ENCODE data around the gene KRT39.
"Not testable (repeated sequence)": the region's sequence is repeated elsewhere in the genome, so short reads cannot be mapped to it uniquely, and the experiment has no call there.

The KRT39 gene

DNA sequence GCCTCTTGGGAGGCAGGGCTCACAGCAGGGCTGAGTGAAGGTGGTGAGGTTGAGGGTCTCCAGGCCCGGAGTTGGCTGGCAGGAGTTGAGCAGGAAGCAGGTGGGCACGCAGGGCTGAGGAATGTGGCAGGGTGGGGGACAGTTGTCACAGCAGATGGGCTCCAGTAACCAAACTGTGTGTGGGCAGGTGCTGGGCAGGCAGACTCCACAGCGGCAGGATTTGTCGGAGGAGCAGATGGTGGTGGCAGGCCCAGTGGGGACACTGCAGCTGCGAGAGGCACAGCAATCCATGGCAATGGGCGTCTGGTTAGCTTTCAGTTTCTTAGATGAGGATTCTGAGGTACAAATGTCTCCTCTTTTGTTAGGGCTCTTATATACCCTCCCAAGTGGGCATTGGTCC is 32.8 kb upstream of the KRT39 start, which contains the start of gene KRTAP3-2:
Gene KRTAP3-2, minus strand, starts transcription at position 344 of the 400 bp plus-strand sequence. Its CDS starts 53 bp downstream, at position 291.
- H3K9me3 Mint-ChIP-seq; H3K4me1 Mint-ChIP-seq; H3K36me3 Mint-ChIP-seq (ENCODE audit: insufficient read depth); H3K4me3 Mint-ChIP-seq; ATAC-seq (replicated peaks; ENCODE audit: extremely low read depth, poor library complexity, severe bottlenecking); H3K27ac Mint-ChIP-seq (ENCODE audit: low read depth); DNase-seq (ENCODE audit: low spot score in 2 of 2): not testable (repeated sequence)
- peaks cover 96% of the 10 kb centered on the region for H3K27me3 Mint-ChIP-seq

DNA sequence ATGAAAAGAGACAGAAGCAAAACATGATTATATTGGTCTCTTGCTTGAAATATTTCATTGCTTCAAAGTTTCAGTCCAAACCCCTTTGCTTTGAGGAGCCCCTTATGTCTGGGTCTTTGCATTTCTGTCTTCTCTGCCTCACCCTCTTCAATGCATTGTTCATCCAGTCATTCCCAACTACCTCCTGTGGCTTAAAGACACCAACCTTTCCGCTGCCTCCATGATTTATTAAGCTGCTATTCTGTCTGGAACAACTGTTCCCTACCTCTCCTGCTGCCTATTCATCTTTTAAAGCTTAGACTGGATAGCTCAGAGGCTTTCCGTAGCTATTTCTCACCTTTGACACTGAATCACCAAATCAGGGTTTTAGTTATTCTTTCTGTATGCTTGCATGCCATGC is 30.6 kb upstream of the KRT39 start:
- no peak for ATAC-seq (replicated peaks; ENCODE audit: extremely low read depth, poor library complexity, severe bottlenecking)
- no peak overlapping the region for H3K4me3 Mint-ChIP-seq
- H3K27ac Mint-ChIP-seq (ENCODE audit: low read depth): no peak overlapping the region
- no peaks in the 10 kb centered on the region for H3K9me3 Mint-ChIP-seq
- no peaks in the 10 kb centered on the region for H3K36me3 Mint-ChIP-seq (ENCODE audit: insufficient read depth)
- no peak for DNase-seq (ENCODE audit: low spot score in 2 of 2)
- peaks cover 93% of the 10 kb centered on the region for H3K27me3 Mint-ChIP-seq
- H3K4me1 Mint-ChIP-seq: no peaks in the 10 kb centered on the region

DNA sequence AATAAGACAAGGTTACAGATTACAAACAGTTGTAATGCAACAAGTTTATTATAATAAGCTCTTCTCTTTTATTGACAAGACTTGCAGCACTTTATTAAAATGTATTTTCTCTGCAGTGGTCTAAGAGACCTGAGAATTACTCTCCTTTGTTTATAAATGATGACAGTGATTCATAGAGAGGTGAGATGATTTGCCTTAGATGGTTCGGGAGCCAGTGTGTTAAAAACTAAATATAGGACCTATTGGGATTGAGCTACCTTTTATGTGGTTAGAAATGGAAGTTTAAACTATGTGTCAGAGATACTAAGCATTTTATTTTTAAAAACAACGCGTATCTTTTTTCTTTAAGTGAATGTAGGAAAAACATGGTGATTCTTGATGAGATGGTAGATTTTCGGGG is 30.1 kb upstream of the KRT39 start:
- H3K4me1 Mint-ChIP-seq: no peaks in the 10 kb centered on the region
- no peak overlapping the region for H3K27ac Mint-ChIP-seq (ENCODE audit: low read depth)
- no peaks in the 10 kb centered on the region for H3K36me3 Mint-ChIP-seq (ENCODE audit: insufficient read depth)
- H3K4me3 Mint-ChIP-seq: no peak overlapping the region
- H3K9me3 Mint-ChIP-seq: no peaks in the 10 kb centered on the region
- peaks cover 93% of the 10 kb centered on the region for H3K27me3 Mint-ChIP-seq
- DNase-seq (ENCODE audit: low spot score in 2 of 2) (no peak), ATAC-seq (replicated peaks; ENCODE audit: extremely low read depth, poor library complexity, severe bottlenecking) (no peak)

DNA sequence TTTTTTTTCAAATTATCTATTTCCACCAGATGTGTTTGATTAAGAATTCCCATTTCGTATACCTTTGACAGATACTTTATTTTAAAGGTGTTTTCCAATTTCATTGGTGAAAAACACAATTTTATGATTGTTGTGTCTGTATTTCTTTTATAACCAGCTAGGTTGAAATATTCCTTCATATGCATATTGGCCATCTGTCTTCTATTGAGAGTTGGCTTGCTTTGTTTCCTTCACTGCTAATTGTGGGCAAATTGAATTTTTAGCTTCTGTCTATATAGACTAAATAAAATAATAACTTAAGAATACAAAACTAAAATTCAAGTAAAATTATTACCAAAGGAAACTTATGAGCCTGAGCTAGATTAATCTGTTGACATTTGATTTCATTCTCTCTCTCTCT is 28.4 kb upstream of the KRT39 start:
- no peak for ATAC-seq (replicated peaks; ENCODE audit: extremely low read depth, poor library complexity, severe bottlenecking)

DNA sequence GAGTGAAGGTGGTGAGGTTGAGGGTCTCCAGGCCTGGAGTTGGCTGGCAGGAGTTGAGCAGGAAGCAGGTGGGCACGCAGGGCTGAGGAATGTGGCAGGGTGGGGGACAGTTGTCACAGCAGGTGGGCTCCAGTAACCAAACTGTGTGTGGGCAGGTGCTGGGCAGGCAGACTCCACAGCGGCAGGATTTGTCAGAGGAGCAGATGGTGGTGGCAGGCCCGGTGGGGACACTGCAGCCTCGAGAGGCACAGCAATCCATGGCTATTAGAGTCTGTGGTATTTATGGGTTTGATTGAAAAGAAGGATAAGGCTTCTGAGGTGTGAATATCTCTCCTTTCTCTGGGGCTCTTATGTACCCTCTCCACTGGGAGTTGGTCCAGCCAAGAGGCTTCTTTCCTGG is 27.1 kb upstream of the KRT39 start, which contains the start of gene KRTAP3-3:
Gene KRTAP3-3, minus strand, starts transcription at position 326 of the 400 bp plus-strand sequence. Its CDS starts 67 bp downstream, at position 259.
- ATAC-seq (replicated peaks; ENCODE audit: extremely low read depth, poor library complexity, severe bottlenecking): no peak
- Mint-ChIP-seq H3K27me3 (peaks cover 85% of the 10 kb centered on the region), H3K36me3 (ENCODE audit: insufficient read depth) (no peaks in the 10 kb centered on the region), H3K27ac (ENCODE audit: low read depth) (no peak within 1 kb of the TSS), H3K4me1 (no peaks in the 10 kb centered on the region), H3K9me3 (no peaks in the 10 kb centered on the region), H3K4me3 (no peak within 1 kb of the TSS)
- no peak for DNase-seq (ENCODE audit: low spot score in 2 of 2)

More for the DNA sequence above, 28.4 kb upstream of the KRT39 start:
- Mint-ChIP-seq H3K27ac (ENCODE audit: low read depth) (no peak overlapping the region), H3K36me3 (ENCODE audit: insufficient read depth) (no peaks in the 10 kb centered on the region), H3K9me3 (no peaks in the 10 kb centered on the region), H3K4me3 (no peak overlapping the region), H3K27me3 (peaks cover 88% of the 10 kb centered on the region), H3K4me1 (no peaks in the 10 kb centered on the region)
- DNase-seq (ENCODE audit: low spot score in 2 of 2): no peak

DNA sequence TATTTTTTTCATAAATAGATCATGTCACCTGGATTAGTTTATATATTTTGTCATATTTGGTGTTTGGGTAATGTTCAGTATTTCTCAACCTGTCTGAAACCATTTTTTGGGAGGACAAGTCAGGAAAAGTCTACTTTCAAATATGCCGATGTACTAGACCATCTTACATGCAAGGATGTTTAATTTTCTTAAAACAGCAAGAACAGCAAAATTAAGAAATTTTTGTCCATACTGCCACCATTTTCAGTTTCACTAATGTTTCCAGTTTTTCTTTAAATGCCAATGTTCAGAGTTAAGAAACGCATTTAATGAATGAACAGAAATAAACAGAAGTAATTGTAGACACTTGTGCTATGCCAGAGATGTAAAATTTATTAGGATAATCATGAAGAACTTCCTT is 26.3 kb upstream of the KRT39 start:
- H3K9me3 Mint-ChIP-seq: no peaks in the 10 kb centered on the region
- no peak for ATAC-seq (replicated peaks; ENCODE audit: extremely low read depth, poor library complexity, severe bottlenecking)
- H3K36me3 Mint-ChIP-seq (ENCODE audit: insufficient read depth): no peaks in the 10 kb centered on the region
- no peak for DNase-seq (ENCODE audit: low spot score in 2 of 2)
- no peak overlapping the region for H3K4me3 Mint-ChIP-seq
- no peaks in the 10 kb centered on the region for H3K4me1 Mint-ChIP-seq
- peaks cover 84% of the 10 kb centered on the region for H3K27me3 Mint-ChIP-seq
- H3K27ac Mint-ChIP-seq (ENCODE audit: low read depth): no peak overlapping the region

DNA sequence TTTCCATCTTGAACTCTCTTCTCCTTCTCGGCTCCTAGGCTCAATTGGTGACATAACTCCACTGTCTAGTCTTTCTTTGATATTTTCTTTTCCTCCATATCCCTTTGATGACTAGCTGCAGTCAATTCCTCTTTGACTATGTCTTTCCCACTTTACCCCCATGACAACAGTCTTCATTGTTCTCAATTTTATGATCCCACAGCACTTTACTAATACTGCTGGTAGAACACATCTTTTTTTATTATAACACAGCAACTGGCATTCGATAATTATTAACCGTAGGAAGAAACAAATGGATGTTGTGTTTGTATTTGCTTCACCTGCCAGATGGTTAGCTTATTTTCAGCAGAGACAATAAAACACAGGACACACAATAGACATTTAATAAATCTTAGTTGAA is 25.9 kb upstream of the KRT39 start:
- Mint-ChIP-seq H3K36me3 (ENCODE audit: insufficient read depth) (no peaks in the 10 kb centered on the region), H3K27ac (ENCODE audit: low read depth) (no peak overlapping the region), H3K27me3 (peaks cover 84% of the 10 kb centered on the region), H3K9me3 (no peaks in the 10 kb centered on the region), H3K4me1 (no peaks in the 10 kb centered on the region), H3K4me3 (no peak overlapping the region)
- DNase-seq (ENCODE audit: low spot score in 2 of 2) (no peak), ATAC-seq (replicated peaks; ENCODE audit: extremely low read depth, poor library complexity, severe bottlenecking) (no peak)

DNA sequence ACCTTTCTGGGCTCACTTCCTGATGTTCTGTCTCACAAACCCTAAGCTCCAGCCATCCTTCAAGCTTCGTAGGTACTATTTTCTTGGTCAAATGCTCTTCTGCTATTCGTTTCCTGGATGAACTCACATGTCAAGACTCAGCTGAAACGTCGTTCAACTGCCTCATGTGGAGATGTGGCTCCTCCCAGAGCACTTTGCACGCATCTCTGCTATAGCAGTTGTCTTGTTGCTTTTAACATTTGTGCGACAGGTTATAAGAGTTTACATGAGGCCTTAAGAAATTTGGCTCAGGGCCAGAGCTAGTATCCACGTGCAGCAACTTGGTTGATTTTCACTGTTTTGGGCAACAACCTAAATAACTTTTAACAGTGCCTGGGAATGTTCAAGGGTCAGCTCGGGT is 20.2 kb upstream of the KRT39 start:
- Mint-ChIP-seq H3K4me1 (no peaks in the 10 kb centered on the region), H3K9me3 (no peaks in the 10 kb centered on the region), H3K36me3 (ENCODE audit: insufficient read depth) (peaks cover 1% of the 10 kb centered on the region), H3K4me3 (no peak overlapping the region), H3K27ac (ENCODE audit: low read depth) (no peak overlapping the region), H3K27me3 (peaks cover 64% of the 10 kb centered on the region)
- ATAC-seq (replicated peaks; ENCODE audit: extremely low read depth, poor library complexity, severe bottlenecking) (no peak), DNase-seq (ENCODE audit: low spot score in 2 of 2) (no peak)

DNA sequence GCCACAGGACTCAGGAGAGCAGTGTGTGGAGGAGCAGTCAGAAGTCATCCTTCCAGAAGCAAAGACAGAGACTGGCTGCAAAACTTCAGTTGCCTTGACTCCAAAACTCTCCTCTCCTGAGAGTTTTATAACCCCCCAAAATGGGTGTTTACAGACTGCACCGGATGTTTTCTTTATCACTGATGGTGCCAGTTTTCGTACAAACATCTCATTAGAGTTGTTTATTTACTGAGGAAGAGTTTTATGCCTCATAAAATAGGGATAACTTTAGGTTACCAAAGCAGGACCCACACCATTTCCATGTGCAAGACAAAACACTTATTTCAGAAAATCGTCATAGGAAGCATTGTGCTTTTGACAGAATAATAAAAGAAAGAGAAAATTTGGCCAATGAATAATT is 17.5 kb upstream of the KRT39 start, which contains the start of gene KRT40:
Gene KRT40, minus strand, starts transcription at position 101 of the 400 bp plus-strand sequence. Its CDS starts 53 bp downstream, at position 48.
- Mint-ChIP-seq H3K36me3 (ENCODE audit: insufficient read depth) (peaks cover 1% of the 10 kb centered on the region), H3K27me3 (peaks cover 55% of the 10 kb centered on the region), H3K4me1 (no peaks in the 10 kb centered on the region), H3K9me3 (no peaks in the 10 kb centered on the region), H3K4me3 (no peak within 1 kb of the TSS), H3K27ac (ENCODE audit: low read depth) (no peak within 1 kb of the TSS)
- DNase-seq (ENCODE audit: low spot score in 2 of 2): no peak
- ATAC-seq (replicated peaks; ENCODE audit: extremely low read depth, poor library complexity, severe bottlenecking): no peak

DNA sequence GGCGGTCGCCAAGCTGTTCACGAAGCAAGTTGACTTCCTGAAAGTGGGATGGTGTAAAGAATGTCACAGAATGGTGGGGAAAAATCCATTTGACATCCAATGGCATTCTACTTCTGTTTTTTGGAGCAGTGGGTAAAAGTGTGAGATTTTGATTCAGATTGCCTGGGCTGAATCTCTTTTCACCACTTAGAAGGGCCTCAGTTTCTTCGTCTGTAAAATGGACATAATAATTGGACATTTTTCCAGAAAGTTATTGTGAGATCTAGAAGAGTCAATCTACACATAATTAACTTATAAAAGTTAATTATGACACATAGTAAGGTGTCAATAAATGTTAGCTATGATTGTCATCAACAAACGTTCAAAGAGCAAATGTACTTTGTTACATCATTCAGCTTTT is 14.4 kb upstream of the KRT39 start:
- Mint-ChIP-seq H3K9me3 (no peaks in the 10 kb centered on the region), H3K27me3 (peaks cover 47% of the 10 kb centered on the region), H3K4me3 (no peak overlapping the region), H3K36me3 (ENCODE audit: insufficient read depth) (peaks cover 1% of the 10 kb centered on the region), H3K27ac (ENCODE audit: low read depth) (no peak overlapping the region), H3K4me1 (no peaks in the 10 kb centered on the region)
- DNase-seq (ENCODE audit: low spot score in 2 of 2) (no peak), ATAC-seq (replicated peaks; ENCODE audit: extremely low read depth, poor library complexity, severe bottlenecking) (no peak)

DNA sequence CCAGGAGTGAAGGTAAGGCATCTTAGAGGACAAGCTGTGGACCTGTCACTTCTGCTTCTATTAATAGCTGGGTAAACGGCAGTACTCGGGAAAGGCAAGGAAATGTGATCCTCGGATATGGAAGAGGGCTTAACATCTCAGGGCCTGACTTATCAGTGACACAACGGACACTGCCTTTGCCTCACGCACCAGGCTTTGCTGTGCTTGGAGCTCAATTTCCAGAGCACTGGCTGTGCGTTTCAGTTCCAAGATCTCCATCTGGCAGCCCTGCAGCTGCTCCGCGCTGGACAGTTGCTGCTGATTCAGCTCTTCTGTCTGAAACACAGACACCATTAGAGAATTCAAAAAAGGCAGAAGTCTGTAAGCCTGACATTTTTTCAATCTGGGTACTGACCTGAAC is 13.8 kb upstream of the KRT39 start:
- DNase-seq (ENCODE audit: low spot score in 2 of 2) (no peak), ATAC-seq (replicated peaks; ENCODE audit: extremely low read depth, poor library complexity, severe bottlenecking) (no peak)
- Mint-ChIP-seq H3K27me3 (peaks cover 47% of the 10 kb centered on the region), H3K4me3 (no peak overlapping the region), H3K4me1 (no peaks in the 10 kb centered on the region), H3K27ac (ENCODE audit: low read depth) (no peak overlapping the region), H3K9me3 (no peaks in the 10 kb centered on the region), H3K36me3 (ENCODE audit: insufficient read depth) (peaks cover 1% of the 10 kb centered on the region)

DNA sequence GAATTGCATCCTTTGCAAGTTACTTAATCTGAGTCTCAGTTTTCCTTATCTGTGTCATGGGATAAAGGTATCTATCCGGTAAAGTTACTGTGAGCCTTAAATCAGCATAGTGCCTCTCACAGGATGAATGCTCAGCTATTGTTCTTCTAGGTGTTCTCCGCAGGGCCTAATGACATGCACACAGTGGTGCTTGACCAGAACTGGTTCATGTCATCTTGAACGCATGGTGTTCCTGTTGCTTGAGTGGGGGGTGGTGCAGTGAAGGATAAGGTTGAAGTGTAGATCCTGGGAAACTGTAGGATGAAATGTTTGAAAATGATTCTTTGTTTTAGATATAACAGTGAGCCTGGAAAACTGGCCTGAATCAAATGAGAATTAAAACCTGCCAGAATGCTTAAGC is 13.4 kb upstream of the KRT39 start:
- Mint-ChIP-seq H3K4me3 (no peak overlapping the region), H3K4me1 (no peaks in the 10 kb centered on the region), H3K36me3 (ENCODE audit: insufficient read depth) (peaks cover 1% of the 10 kb centered on the region), H3K9me3 (no peaks in the 10 kb centered on the region), H3K27me3 (peaks cover 51% of the 10 kb centered on the region), H3K27ac (ENCODE audit: low read depth) (no peak overlapping the region)
- no peak for ATAC-seq (replicated peaks; ENCODE audit: extremely low read depth, poor library complexity, severe bottlenecking)
- DNase-seq (ENCODE audit: low spot score in 2 of 2): no peak

DNA sequence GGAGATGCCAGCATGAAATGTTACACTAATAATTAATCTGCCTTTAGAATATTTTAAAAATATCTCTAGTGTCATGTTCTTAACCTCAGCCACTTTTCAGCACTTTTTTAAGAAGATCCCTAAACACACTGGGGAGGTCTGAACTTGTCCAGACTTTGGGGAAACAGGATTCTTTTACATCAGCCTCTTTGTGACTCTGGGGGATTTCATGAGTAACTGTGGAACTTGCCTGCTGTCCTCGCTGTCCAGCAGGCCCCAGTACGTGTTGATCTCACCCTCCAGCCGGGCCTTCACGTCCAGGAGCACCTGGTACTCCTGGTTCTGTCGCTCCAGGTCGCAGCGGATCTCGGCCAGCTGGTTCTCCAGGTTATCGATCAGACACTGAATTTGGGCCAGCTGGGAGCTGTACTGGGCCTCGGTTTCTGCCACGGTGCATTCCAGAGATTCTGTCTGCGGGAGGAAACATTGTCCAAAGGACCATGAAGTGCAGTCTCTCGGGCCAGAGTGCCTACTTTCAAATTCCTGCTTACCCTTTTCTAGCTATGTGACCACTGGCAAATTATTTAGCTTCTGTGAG is 11.9 kb upstream of the KRT39 start:
- Mint-ChIP-seq H3K9me3 (no peaks in the 10 kb centered on the region), H3K27me3 (peaks cover 53% of the 10 kb centered on the region), H3K4me1 (no peaks in the 10 kb centered on the region), H3K4me3 (no peak overlapping the region), H3K27ac (ENCODE audit: low read depth) (no peak overlapping the region), H3K36me3 (ENCODE audit: insufficient read depth) (no peaks in the 10 kb centered on the region)
- no peak for DNase-seq (ENCODE audit: low spot score in 2 of 2)
- ATAC-seq (replicated peaks; ENCODE audit: extremely low read depth, poor library complexity, severe bottlenecking): no peak
